Embryonic facial prominence (tissue), 1 donor: Measurements from ENCODE around the gene RPS2.
A peak's percentile ranks its signal among the peaks of the same experiment; 100 is the strongest.
"Not testable (repeated sequence)": the region's sequence is repeated elsewhere in the genome, so short reads cannot be mapped to it uniquely, and the experiment has no call there.

ENCODE experiments used
- DNase-seq: peaks from one replicate; pipeline ENCODE4 v3.0.0-alpha.2; 2016; ENCODE audit errors: extremely low spot score

Gene RPS2

DNA sequence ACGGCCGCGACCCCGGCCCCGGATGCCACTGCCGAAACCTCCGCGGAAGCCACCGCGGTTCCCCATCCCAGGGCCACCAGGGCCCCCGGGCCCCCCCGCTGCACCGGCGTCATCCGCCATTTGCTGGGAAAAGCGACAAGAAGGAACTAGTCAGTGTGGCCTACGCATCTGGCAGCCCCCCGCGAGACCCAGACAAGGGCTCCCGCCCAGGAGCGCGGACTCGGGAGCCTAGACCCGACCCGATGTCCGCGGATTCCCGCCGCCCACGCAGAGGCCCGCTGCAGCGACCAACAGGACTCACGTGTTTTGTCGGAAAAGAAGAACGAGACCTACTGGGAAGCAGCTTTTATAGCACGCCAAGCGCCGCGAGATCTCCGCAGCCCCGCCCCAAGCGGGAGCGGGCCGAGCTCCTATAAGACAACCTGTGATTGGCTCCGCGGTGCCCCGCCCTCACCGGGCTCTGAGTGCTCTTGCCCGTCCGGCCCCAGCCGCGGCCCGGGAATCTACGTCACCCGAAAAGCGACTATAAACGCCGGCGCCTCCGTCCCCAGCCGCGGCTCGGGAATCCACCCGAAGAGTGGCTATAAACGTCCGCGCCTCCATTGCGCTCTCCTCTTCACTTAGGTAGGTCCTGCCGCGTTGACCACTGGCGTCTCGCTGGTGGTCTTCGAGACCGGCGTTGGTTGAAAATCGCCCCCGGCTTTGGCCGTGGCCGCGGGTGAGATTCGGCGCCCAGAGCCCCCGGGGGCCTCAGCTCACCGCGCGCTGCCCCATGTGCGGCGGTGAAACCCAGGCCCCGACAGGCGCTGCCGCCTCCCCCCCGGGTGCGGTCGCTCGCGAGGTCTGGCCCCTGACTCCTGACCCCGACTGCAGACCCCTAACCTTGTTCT is at the start of gene RPS2:
RPS2 (minus strand) TSS at position 321 of the 890 bp plus-strand sequence; CDS start at position 120, 201 bp downstream.
- peak; percentile 99 for DNase-seq

DNA sequence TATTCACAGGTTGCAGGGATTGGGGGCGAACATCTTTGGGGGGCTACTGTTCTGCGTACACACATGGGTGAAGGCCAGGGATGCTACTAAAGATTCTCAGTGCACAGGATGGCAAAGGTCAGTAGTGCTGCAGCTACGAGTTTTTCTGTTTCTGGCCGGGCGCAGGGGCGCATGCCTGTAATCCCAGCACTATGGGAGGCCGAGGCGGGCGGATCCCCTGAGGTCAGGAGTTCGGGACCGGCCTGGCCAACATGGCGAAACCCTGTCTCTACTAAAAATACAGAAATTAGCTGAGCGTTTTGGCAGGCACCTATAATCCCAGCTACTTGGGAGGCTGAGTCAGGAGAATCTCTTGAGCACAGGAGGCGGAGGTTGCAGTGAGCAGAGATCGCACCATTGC is 48.9 kb upstream of the RPS2 start:
- no peak for DNase-seq

DNA sequence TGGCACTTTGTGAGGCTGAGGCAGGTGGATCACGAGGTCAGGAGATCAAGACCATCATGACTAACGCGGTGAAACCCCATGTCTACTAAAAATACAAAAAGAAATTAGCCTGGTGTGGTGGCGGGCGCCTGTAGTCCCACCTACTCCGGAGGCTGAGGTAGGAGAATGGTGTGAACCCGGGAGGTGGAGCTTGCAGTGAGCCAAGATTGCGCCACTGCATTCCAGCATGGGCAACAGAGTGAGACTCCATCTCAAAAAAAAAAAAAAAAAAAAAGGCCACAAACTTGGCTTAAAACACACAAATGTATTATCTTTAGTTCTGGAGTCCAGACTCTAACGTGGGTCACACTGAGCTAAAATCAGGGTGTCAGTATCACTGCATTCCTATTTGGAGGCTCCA is 47.1 kb upstream of the RPS2 start:
- not testable (repeated sequence) for DNase-seq

DNA sequence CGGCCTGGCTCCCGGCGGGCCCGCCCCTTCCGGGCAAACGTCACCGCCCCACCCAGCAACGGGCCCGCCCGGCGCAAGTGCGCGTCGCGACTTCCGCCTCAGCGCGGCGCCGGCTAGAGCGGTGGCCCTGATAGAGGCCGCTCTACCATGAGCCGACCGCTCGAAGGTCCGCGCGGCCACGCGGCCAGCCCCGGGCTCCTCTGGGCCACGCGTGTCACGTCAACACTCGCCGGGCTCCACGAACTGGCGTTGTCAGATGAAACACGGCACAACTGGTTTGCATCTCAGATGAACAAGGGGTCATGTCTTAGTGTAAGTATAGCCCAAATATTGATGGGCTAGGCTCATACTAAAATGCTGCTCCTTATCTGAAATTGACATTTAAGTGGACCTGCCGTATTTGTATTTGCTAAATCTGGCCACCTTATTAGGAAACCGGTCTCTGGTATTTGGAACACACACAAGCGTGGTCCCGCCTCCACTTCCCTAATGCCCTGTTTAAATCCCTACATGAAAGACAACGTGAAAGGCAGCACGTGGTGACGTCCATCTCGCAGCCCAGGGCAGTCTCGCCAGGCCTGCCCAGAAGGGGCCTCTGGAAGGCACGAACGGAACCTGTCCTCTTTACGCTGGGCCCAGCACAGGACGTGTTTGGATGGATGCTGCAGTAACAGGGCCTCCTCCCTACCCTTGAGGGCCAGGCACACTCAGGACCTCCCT is 45.3 kb upstream of the RPS2 start, which contains the start of gene ZNF598:
ZNF598 (minus strand) TSS at position 31 of the 720 bp plus-strand sequence.
- peak; percentile 80 for DNase-seq

DNA sequence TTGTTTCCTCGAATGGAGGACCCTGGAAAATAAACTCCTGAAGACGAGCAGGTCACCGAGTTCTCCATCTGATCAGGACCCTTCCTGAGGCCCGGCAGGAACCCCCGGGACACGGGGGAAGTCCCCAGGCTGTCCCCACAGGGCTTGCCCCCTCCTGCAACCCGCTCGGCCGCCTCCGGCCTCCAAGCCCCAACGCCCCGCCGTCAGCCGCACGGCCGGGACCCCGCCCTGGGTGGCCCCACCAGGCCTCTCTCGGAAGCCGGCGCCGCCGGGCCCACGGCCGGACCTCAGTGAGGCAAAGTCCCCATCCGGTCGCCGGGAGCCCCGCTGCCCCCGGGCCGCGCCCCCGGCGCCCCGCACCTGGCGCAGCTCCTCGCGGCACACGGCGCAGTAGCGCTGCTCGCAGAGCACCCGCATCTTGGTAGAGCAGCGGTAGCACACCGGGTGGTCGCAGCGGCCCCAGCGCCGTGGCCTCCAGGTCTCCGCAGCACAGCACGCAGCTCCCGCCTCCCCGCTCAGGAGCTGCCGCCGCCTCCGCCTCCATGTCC is 44.6 kb upstream of the RPS2 start:
- no peak for DNase-seq

DNA sequence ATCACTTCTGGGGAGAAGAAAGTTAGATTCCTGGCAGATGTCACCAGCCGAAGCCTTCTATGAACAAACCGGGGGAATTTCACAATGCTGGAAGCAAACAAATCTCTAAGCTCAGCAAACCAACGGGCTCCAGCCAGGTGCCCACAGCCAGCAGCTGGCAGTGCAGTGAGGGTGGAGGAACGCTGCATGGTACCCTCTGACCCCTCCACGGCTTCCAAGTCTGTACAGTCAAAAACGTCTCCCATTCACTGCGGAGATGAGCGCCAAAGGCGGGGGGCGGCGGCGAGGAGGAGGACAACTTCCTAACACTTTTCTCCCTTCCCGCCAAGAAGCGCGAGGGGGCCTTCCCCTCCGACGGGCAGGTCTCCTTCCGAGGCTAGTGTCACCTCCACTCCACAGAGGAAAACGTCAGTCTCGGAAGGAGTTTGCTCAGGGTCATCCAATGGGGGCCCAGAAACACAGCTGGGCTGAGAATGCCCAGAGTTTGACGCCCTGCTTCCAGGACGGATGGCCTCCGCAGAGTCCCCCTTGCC is 44.1 kb upstream of the RPS2 start:
- DNase-seq: no peak

DNA sequence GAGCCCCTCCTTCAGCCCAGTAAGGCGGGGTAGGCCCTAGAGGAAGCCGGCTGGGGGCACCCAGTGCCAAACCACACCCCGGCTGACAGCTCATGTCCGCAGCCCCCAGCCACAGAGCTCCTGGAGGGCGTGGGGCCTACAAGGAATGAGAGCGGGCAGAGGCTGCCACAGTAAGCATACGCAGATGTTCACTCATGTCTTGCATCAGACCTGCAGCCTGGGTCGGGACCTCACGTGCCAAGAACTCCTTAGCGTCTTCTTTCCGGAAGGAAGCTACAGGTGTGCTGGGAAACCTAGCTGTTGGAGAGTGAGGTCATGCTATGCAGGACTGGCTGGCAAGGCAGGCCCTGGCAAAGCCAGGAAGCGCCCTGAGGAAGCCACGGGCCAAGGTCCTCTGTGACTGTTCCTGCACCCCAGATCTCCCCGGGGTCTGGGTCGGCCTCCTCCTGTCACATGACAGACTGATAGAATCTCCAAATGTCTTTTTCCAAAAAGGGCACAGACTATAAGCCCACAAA is 43.4 kb upstream of the RPS2 start:
- DNase-seq: no peak

DNA sequence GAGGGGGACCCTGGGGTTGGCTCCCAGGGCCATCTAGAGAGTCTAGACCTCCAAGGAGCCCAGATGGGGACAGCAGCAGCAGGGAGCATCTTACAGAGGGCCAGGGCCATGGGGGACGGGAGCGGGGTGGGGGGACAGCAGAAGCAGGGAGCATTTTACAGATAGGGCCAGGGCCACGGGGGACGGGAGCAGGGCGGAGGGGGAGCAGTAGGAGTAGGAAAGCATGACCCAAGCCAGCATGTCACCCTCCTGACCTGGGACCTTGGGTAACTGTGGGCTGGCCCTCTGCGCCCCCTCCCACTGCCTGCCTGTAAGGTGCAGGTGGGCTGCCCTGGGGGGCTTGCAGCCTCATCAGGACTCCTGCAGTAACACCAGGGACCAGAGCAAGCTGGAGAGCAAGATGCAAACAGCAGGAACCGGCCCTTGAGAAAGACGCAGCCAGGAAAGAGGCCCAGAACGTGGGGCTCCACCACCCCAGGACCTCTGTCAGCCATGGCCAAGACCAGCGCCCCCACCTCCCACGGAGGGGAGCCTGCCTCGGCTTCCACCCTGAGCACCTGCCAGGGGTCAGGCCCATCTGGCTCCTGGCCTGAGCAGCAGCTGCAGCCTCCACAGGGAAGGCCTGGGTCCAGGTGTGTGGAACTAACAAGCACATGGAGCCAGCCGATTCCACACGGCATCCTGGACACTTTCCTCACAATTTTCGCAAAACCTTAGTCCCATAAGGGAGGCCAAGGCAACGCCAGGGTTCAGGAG is 42.6 kb upstream of the RPS2 start:
- no peak for DNase-seq

DNA sequence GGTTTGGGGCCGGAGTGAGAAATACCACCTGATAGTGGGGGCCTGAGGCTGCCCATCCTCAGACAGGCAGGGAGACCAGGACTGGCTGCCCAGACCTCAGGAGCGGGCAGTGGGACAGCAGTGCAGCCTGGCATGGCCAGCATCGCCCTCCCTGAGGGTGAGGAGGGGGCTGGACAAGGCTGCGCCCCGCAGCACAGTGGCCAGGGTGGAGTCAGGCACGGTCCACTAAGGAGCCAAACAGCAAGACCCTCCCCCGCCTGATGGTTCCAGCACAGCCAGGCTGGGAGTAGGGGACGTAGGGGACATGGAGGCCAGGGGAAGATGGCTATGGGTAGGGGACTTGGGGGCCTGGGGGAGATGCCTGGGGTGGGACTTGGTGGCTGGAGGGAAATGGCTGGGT is 41.7 kb upstream of the RPS2 start:
- no peak for DNase-seq

DNA sequence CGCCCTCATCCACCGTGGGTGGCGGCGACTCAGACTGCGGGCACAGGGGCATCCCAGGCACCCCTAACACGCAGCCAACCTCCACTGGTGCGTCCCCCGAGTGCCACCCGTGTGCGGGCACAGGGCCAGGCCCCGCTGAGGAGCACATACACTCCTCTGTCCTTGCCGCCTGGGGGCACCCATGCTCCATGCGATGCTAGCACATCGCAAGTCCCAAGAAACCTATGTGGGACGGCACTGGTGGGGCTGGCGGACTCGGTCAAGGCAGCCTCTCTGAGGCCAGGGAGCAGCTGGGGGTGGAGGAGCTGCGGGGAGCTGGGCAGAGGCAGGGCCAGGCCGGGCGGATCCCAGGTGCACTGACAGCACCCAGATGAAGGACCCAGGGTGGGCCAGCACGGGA is 41.0 kb upstream of the RPS2 start:
- no peak for DNase-seq

DNA sequence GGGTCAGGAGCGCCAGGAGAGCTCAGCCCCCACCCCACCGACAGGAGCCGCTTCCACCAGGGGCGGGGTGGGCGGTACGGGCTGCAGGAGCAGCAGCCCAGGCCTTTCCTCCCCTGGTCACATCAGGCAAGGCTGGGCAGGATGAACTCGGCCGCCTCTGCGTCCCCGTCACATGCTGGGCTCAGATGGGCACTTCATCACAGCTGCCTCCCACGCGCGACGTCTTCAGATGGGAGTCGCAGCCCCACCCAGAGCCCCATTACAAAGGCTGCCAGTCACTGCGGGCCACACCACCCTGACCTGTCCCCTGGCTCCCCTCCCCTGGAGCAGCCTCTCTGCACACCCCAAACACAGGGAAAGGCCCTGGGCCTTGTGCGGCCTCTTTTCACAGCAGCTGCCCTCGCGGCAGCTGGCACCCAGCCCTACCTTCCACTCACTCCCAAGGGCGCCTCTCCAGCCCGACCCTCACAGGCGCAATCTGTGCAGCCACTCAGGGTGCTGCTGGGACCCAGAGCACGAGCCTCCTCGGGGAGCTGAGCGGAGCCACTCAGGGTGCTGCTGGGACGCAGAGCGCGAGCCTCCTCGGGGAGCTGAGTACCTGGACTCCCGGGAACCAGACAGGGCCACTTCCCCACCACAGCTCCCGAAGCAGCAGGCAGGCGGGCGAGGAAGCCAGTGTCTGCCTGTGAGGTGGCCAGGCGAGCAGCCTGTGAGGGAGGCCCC is 40.3 kb upstream of the RPS2 start:
- DNase-seq: no peak

DNA sequence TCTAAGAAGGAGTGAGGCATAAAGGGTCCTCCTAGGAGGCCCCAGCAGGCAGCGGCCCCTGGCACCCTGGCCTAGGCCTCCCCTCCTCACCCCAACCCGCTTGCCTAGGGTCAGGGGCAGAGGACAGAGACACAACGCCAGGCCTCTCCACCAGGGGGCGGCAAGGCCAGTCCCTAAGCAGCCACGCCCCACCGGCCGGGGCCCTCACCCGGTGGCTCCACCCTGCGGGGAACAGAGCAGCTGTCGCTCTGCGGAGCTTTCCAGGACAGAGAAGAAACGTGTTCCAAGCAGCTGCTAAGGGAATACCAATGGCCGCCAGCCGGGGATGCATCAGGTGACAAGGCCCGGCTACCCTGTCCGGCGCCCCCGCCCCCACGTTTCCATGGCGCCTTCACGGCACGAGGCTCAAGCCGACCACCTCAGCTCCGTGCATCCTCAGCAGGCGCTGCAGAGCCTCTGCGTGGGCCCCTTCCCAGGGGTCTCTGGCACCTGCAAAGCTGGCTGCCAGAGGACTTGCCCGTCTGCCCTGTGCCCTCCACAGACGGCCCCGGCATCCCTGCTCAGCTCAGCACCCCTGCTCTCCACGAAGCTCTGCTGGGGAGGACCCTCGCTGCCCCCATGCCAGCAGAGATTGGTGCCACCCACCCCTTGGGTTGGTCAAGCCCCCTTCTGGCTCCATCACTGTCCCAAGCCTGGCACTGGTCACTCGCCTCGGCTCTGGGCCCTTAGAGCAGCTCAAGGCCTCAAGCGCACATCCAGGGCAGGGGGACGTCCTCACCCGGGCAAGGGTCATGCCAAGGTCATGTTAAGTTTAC is 39.4 kb upstream of the RPS2 start:
- DNase-seq: no peak

DNA sequence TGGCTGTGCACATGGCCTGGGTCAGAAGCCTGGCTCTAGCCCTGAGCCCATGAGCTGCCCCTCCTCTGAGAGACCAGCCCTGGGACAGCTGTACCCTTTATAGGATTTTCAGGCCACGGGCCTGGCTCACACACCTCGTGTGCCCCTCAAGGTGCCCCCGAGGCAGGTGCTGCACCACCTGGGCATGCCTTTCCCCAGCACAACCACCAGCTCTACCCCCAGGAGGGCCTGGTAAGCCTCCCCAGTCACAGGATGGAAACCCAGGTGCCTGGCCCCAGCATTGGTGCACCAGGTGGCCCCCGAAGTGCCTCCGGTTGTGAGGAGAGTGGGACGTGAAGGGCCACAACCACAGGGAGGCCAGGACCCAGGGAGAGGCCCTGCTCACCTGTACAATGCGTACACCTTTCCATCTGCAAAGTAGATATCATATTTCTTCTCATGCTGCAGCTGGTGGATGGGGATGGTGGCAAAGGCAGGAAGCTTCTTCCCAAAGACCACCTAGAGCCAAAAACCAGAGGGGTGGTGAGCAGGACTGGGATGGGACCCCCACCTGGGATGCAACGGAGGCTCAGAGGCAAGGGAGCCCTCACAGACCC is 38.7 kb upstream of the RPS2 start:
- DNase-seq: no peak

DNA sequence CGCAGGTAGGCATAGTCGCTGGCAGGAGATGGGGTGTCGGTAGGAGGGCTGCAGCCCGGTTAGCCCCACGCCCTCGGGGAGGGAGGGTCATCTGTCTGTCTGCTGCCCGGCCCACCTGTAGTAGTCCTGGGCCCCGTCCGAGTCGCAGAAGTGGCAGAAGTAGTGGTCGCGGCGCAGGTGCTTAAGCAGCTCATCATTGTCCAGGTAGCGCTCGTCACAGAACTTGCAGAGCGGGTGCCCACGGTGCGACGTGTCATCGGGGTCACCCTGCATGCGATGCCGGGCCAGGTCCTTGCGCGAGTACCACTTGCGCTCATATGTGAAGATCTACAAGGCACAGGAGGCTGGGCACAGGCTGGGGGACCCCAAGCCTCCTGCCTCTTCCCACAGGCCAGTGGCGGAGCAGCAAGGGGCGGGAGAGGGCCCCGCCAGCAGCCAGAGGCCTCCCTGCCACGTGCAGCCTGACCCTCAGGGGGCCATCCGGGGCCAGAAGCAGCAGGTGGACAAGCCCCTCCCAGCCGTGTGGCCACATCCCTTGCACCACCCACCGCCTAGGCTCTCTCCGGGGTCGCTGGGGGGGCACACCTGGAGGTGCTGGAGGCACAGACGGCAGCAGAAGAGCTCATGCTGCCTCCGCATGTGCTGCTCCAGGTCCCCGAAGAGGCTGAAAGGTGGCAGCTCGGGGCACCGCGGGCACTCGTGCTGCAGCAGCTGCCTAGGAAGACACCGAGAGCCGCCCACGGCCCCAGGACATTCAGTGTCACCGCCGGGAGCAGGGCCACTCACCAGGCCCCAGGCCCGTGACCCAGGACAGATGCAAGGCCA is 38.0 kb upstream of the RPS2 start:
- DNase-seq: no peak

DNA sequence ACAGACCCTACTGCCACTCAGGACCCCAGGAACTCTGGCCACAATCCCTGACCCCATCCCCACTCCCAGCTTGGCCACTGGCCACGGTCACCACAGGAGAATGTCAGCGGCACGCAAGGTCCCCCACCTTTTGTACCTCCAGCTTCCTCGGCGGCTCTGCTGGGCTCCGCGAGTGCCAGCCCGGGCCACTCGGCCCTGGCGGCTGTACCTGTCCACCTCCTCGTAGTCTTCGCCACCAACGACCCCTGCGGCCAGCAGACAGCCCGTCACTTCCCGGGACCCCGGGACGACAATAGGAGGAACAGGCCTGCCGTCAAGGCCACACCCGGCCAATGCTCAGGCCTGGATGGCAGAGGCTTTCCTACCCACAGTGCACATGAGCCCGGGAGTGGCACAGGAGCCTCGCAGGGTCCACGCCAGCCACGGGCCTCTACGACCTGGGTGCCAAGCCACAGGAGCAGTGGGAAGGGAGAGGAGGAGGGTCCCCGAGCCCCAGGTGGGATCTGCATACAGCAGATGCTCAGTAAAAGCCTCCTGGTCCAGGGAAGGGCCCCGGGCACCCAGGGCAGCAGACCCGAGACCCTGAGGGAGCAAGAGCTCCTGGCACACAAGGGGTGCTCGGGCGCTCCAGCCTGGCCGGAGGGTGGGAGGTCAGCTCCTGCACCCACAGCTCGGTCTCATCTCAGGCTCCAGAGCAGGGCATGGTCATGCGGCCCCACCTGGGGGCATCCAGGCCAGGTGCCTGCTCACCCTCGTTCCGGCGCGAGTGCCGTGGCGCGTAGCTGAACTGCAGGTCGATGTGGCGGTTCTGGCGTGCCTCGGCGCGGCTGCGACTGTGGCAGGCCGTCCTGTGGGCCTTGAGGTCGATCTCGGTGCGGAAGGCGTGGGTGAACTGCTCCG is 37.1 kb upstream of the RPS2 start:
- no peak for DNase-seq

DNA sequence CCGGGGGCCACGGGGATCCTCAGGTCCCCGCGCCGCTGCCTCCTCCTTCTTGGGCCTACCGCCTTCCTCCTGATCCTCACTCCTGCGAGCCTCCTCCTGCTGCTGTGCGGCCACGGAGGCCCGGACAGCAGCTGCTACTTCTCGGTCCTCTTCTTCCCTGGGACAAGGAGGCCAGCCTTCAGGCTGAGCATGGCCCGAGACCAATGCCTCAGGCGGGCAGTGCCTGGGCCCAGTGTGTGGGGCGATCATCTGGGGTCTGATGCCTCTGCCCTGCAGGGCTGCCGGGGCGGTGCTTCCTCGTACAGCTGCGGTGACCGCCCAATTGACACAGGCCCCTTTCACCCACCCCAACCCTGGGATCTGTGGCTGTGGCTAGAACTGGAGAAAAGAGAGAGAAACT is 36.4 kb upstream of the RPS2 start:
- no peak for DNase-seq

DNA sequence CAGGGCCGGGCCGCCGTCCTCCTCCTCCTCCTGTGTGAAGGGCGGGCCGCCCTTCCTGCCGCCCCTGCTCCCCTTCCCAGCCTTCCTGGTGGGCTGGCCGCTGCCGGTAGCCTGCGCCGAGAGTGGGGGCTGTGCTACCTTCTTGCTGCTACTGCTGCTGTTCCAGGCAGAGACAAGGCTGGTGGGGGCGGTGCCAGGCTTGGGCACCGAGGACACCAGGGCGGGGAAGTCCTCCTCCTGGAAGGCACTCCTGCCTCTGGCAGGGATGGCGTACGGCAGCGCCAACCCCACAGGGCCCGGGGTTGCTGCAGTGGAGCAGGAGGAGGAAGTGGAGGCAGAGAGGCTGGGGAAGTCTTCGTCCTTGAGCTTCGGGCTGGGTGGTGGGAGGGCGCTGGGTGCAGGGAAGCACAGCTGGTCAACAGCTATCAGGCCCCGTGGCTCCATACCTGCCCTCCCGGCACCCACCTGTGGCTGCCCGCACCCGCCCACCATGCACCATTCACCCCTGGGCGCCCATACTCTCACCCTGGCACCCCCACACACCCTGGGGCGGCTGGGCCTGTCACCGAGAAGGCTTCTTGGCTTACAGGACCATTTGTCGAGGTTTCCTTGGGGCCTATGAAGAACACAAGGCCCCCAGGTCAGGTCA is 35.4 kb upstream of the RPS2 start:
- DNase-seq: no peak
